Osteoblast (primary cell): Measurements from ENCODE around the gene ZNF282. TPM values are rescaled to one million over a fixed set of nuclear protein-coding genes. Genes with fewer than 3 reads are reported as not detected.

ENCODE experiments used
- DNase-seq: peaks from one replicate; pipeline ENCODE4 v3.0.0; 2011; ENCODE audit warnings: low spot score, mixed read lengths; ENCODE audit not compliant: insufficient read length; ENCODE audit errors: missing footprints
- H2AFZ ChIP-seq: 2 replicates; pipeline ENCODE4 v1.6.0; 2011; ENCODE audit warnings: mild to moderate bottlenecking, low read length
- H3K27ac ChIP-seq: 2 replicates; pipeline ENCODE4 v1.5.1; 2011; ENCODE audit warnings: mild to moderate bottlenecking, low read depth, low read length, moderate library complexity
- H3K27me3 ChIP-seq: 2 replicates; pipeline ENCODE4 v1.6.0; 2012; ENCODE audit warnings: mild to moderate bottlenecking, control low read depth, inconsistent platforms, low read length, moderate library complexity; ENCODE audit not compliant: insufficient read depth
- H3K36me3 ChIP-seq: 2 replicates; pipeline ENCODE4 v1.5.1; 2011; ENCODE audit warnings: mild to moderate bottlenecking, low read length, control low read depth, moderate library complexity; ENCODE audit not compliant: insufficient read depth
- H3K4me1 ChIP-seq: 2 replicates; pipeline ENCODE4 v1.5.1; 2011; ENCODE audit warnings: mild to moderate bottlenecking, low read length, control low read depth, moderate library complexity; ENCODE audit not compliant: insufficient read depth
- H3K4me2 ChIP-seq: 2 replicates; pipeline ENCODE4 v1.6.0; 2011; ENCODE audit warnings: mild to moderate bottlenecking, low read length; ENCODE audit not compliant: insufficient read depth
- H3K4me3 ChIP-seq: fragments of 200-600 bp; sonication (generic); 3 replicates; pipeline ENCODE4 v1.5.1; 2012; ENCODE audit warnings: mild to moderate bottlenecking, low read length, inconsistent platforms; ENCODE audit not compliant: insufficient read depth
- H3K79me2 ChIP-seq: 2 replicates; pipeline ENCODE4 v1.6.0; 2012; ENCODE audit warnings: mild to moderate bottlenecking, low read length, control low read depth, inconsistent platforms; ENCODE audit not compliant: insufficient read depth
- H3K9me3 ChIP-seq: 2 replicates; pipeline ENCODE4 v1.5.1; 2011; ENCODE audit warnings: low read depth, low read length, control low read depth
- H4K20me1 ChIP-seq: 2 replicates; pipeline ENCODE4 v1.6.0; 2012; ENCODE audit warnings: mild to moderate bottlenecking, low read length, control low read depth; ENCODE audit not compliant: insufficient read depth
- total RNA-seq: library from RNA; depleted of rRNA; stranded (reverse); fragments of >200 nt; gene quantifications from 2 replicates; pipeline ENCODE4 v1.2.3, GENCODE V29; 2012
- TF ChIP-seq, protein P1 (sequence below): IDR thresholded peaks from 2 replicates; pipeline ENCODE4 v1.5.1; 2011; ENCODE audit warnings: mild to moderate bottlenecking, low read depth, low read length, moderate library complexity; ENCODE audit errors: extremely low read depth

ZNF282 gene
- total RNA-seq, 1 donor = 28.6 TPM

DNA sequence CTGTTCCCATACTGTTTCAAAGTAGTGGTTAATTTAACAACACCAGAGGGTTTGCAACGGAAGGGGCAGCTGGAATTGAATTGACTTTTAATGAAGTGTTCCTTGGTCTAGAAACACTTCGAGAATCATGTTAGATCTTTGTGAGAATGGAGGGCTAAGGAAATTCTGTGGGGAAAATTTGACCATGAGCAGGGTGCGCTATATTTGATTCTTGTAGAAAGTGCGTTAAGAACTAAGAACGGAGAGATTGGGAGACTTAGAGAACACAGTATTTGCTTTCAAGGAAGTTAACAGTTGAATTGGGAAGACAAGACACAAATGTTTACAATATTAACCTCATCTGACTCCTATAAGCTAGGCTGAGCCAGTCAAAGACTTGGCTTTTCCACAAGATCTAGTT is 45.3 kb downstream of the ZNF282 start:
- Histone ChIP-seq H3K9me3 (no peaks in the 10 kb centered on the region), H3K36me3 (peaks cover 4% of the 10 kb centered on the region), H4K20me1 (peaks cover 9% of the 10 kb centered on the region), H2AFZ (no peak overlapping the region), H3K79me2 (peaks cover 54% of the 10 kb centered on the region), H3K4me3 (peak overlapping the region; percentile 96), H3K27me3 (no peaks in the 10 kb centered on the region), H3K4me1 (peaks cover 27% of the 10 kb centered on the region), H3K27ac (peak overlapping the region; percentile 83), H3K4me2 (peak overlapping the region; percentile 98)
- DNase-seq = peak; percentile 9
- TF ChIP-seq, protein P1, sequence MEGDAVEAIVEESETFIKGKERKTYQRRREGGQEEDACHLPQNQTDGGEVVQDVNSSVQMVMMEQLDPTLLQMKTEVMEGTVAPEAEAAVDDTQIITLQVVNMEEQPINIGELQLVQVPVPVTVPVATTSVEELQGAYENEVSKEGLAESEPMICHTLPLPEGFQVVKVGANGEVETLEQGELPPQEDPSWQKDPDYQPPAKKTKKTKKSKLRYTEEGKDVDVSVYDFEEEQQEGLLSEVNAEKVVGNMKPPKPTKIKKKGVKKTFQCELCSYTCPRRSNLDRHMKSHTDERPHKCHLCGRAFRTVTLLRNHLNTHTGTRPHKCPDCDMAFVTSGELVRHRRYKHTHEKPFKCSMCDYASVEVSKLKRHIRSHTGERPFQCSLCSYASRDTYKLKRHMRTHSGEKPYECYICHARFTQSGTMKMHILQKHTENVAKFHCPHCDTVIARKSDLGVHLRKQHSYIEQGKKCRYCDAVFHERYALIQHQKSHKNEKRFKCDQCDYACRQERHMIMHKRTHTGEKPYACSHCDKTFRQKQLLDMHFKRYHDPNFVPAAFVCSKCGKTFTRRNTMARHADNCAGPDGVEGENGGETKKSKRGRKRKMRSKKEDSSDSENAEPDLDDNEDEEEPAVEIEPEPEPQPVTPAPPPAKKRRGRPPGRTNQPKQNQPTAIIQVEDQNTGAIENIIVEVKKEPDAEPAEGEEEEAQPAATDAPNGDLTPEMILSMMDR = no peak

DNA sequence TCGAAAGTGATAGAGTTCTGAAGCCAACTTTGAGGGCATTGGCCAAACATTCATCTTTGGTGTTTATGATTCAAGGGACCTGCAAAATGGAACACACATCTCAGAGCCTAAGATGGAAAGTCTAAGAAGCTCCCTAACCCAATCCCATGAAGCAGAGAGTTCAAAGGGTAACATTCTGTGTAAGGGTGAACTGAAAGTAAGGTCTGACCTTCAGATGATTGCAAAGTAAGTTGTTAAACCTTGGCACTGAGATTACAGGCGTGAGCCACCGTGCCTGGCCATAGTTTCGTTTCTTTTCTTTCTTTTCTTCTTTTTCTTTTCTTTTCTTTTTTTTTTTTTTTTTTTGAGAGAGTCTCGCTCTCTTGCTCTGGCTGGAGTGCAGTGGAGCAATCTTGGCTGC is 46.4 kb downstream of the ZNF282 start:
- TF ChIP-seq, protein P1 = no peak
- Histone ChIP-seq H4K20me1 (peaks cover 9% of the 10 kb centered on the region), H3K79me2 (peaks cover 64% of the 10 kb centered on the region), H3K27ac (no peak overlapping the region), H2AFZ (no peak overlapping the region), H3K36me3 (peaks cover 4% of the 10 kb centered on the region), H3K4me3 (no peak overlapping the region), H3K4me1 (peaks cover 27% of the 10 kb centered on the region), H3K27me3 (no peaks in the 10 kb centered on the region), H3K4me2 (no peak overlapping the region), H3K9me3 (no peaks in the 10 kb centered on the region)
- no peak for DNase-seq

DNA sequence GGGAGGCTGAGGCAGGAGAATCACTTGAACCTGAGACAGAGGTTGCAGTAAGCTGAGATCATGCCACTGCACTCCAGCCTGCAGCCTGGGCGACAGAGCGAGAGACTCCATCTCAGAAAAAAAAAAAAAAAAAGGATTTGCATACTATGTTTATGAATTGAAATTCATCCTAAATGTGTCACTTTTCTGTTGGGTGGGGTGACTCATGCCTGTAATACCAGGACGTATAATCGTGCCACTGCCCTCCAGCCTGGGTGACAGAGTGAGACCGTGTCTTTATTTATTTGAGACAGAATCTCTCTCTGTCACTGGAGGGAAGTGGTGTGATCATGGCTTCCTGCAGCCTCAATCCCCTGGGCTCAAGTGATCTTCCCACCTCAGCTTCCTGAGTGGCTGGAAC is 49.9 kb downstream of the ZNF282 start:
- Histone ChIP-seq H3K27ac (no peak overlapping the region), H4K20me1 (peaks cover 15% of the 10 kb centered on the region), H3K4me2 (no peak overlapping the region), H3K79me2 (peaks cover 77% of the 10 kb centered on the region), H3K27me3 (no peaks in the 10 kb centered on the region), H3K4me1 (peaks cover 14% of the 10 kb centered on the region), H3K4me3 (no peak overlapping the region), H3K36me3 (peaks cover 4% of the 10 kb centered on the region), H2AFZ (no peak overlapping the region), H3K9me3 (no peaks in the 10 kb centered on the region)
- TF ChIP-seq, protein P1 = no peak
- DNase-seq = peak; percentile 4

DNA sequence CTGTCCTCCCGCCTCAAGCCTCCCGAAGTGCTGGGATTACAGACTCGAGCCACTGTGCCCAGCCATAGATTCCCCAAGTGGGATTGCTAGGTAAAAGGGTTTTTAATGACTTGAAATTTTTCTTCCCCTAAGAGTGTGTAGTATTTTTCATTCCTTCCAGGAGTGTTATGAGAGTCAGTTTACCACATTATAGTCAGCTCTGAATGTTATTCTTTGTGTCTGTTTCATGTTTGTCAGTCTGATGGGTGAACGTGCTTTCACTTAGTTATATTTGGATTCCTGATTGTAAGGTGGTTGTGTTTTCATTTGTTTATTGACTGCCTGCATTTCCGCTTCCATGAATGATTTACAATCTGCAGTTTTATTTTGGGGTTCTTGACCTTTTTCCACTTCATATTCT is 50.4 kb downstream of the ZNF282 start:
- no peak overlapping the region for H2AFZ ChIP-seq
- no peaks in the 10 kb centered on the region for H3K27me3 ChIP-seq
- TF ChIP-seq, protein P1 = no peak
- no peak for DNase-seq
- no peaks in the 10 kb centered on the region for H3K9me3 ChIP-seq
- no peak overlapping the region for H3K4me2 ChIP-seq
- H3K27ac ChIP-seq = no peak overlapping the region
- H4K20me1 ChIP-seq = peaks cover 15% of the 10 kb centered on the region
- peaks cover 72% of the 10 kb centered on the region for H3K79me2 ChIP-seq
- peaks cover 7% of the 10 kb centered on the region for H3K36me3 ChIP-seq
- peaks cover 9% of the 10 kb centered on the region for H3K4me1 ChIP-seq
- no peak overlapping the region for H3K4me3 ChIP-seq
